Activated CD8-positive, alpha-beta memory T cell treated with anti-CD3 and anti-CD28 coated beads for 24 hours (primary cell): ENCODE measurements around the gene AOAH.

Experiments
- DNase-seq: peaks from one replicate; pipeline ENCODE4 v3.0.0-alpha.2; 2020

The AOAH gene

GRCh38 chr7:36626111-36626510 lies 98.2 kb downstream of the AOAH start:
- no peak for DNase-seq

- DNase-seq: no peak
Measured at GRCh38 chr7:36625247-36625646, 99.0 kb downstream of the AOAH start.

DNA sequence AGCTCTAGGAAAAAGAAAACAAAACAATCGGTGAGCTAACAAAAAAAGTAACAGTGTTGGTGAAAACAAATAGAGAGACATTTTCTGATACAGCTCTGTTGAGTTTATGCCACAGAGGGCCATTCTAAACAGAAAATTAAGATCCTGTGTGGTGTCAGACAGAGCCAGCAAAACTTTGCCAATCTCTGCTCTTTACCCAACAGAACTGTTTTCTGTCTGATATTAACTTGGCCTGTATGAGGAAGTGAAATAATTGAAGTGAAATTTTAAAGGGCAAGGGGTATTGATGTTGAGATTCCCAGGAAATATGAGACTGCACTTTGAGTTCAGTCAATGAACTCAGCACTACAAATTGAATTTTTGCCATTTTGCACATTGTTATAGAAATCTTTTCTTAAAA lies 101.0 kb downstream of the AOAH start:
- no peak for DNase-seq

GRCh38 chr7:36621396-36621795 lies 102.9 kb downstream of the AOAH start:
- no peak for DNase-seq

DNA sequence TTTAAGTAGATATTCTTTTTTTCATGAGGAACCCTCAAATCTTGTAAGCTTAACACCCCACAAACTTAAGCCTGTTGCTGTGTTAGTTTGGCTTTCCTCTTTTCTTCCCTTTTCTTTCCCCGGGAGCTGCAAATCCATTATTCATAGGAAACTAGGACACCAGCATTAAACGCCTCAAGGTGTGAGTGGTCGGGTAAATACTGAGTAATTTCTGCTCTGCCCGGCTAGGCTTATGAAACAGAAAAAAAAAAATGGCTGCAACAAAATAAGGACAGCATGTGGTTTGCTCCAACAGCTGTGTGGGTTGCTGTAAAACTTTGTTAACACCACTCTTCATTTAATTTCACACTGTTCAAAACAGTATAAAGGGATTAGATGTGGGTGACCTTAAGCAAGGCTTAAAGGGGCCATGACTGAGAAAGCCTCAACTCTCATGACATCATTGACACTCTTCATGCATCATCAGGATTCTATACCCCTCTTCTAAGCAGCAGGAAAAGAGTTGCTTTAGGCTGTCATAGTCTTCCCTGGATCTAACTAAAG lies 104.1 kb downstream of the AOAH start:
- DNase-seq: no peak

DNA sequence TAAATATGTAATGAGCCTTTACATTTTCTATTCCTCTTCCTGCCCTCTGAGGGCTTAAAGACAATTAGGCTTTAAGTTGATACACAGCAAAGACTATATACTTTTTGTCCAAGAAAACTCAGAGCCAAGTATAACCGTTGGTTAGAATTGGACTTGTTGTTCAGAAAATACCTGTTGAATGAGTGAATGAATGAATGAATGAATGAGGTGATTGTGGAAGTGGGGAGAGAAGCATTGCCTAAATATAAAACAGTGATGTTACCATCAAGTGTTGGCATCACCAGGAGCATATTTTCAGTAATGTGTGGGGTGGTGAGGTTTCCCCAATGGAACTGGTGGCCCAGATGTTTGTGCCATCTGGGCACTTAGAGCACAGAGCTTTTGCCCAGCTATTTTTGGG lies 106.9 kb downstream of the AOAH start:
- no peak for DNase-seq

- no peak for DNase-seq
Measured at GRCh38 chr7:36615852-36616540, 108.3 kb downstream of the AOAH start.

DNA sequence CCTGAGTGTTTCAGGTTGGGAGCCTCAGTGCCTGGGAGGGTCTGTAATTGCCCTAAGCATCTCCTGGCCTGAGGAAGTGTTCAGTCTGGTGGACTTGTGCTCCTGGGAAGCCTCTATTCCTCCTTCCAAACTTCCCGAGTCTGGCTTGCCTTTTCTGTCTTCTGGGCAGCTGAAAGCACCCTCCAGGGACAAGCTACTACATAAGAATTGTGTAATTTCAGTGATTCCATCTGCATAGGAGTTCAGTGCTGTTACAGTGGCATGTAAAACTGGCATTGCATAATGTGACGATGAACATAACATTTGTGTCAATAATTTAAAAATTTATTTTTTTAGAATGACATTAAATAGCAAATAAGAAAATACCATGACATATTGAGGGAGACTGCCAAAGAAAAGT lies 109.3 kb downstream of the AOAH start:
- no peak for DNase-seq

DNA sequence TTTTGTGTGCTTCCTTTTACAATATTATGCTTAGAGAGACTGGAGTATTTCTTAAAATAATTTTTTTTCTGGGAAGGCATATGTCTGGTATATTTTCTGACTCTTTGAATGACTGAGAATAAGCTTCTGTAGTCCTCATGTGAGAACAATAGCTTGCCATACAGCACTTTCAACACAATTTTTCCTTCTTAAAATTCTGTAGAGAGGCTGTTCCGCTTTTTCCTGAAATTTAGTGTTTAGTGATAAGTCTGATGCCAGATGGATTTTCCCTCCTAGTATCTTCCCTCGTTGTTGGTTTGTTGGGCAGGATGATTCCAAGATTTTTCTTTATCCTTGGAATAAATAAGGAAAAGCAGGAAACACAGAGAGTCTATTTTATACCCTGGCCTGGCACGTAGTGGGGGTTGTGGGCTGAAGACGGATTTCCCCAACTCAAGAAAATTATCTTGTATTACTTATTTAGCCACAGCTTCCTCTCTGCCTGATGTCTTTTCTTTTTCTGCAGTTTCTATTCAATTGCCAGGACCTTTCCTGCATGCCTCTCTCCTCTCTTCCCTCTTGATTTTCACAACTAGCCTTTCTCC lies 111.2 kb downstream of the AOAH start:
- no peak for DNase-seq

DNA sequence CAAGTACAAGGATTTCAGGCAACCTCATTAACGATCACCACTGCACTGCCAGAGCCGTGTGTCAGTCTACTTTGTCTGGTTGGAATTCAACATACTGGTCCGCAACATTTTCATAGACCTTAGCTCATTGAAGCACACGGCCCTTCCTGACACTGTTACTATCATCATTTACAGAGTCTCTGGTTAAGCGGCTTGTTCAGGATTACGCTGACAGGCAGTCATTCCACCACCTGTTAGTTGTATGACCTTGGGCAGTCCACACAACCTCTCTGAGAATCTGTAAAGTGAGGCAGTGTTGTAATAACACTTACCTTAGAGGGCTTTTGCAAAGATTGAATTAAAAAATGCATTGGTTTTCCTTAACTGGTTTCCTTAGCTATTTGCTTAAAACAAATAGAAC lies 112.6 kb downstream of the AOAH start:
- DNase-seq: no peak

DNA sequence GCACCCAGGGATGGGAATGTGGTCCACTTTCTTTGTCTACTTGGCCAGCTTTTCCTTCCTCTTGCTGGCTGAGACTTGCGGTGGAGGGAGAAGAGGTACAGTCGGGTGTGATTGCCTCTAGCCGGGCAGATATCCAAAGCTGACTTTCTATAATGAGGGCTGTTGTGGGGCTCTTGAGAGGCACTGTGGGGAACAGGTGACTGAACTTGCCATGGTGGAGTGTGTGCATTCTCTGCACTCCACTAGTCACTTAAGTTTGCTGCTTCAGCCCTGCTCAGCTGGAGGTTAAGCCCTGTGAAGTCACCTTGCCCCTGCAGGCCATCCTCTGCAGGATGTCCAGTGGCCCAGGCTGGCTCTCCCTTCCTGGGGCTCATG lies 116.6 kb downstream of the AOAH start:
- no peak for DNase-seq

- DNase-seq: no peak
Measured at GRCh38 chr7:36606976-36607720, 117.1 kb downstream of the AOAH start.

GRCh38 chr7:36606153-36606975 lies 117.9 kb downstream of the AOAH start:
- no peak for DNase-seq

- no peak for DNase-seq
Measured at GRCh38 chr7:36605261-36606051, 118.8 kb downstream of the AOAH start.

- no peak for DNase-seq
Measured at GRCh38 chr7:36604806-36605205, 119.5 kb downstream of the AOAH start.

DNA sequence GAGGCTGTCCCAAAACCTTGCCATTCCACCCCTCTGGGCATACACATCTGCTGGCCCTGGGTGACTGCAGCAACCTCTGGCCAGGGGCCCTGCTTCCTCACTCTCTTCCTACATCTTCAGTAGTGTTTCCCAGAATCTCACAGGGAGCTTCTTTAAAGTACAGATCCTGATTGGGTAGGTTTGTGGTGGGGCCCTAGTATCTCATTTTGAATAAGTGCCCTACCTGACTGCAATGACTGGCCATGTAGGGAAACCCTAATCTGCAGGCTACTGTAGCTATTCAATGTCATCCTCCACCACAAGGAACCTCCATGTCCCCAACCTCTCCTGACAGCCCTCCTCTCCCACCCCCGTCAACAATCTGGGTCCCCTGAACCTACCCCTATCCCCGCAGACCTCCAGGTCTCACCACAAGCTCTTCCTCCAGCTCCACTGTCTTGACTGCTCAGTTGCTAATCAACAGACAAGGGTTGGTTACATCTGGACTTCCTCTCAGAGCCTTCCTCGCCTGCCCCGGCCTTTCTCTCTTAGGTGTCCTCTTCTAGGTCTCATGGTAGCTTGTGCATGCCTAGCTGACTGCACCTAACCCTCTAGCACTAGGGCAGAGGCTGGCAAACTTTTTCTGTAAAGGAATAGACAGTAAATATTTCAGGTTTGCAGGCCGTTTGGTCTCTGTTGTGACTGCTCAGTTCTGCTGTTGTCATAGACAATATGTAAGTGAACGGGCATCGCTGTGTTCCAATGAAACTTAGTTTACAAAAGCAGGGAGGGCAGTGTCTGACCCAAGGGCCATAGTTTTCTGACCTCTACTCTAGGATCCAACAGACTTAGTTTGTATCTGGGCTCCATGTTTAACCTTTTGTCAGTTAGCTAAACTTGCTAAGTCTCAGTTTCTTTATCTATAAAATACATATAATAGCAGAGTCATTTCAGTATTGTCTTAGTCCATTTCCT lies 121.1 kb downstream of the AOAH start:
- no peak for DNase-seq

DNA sequence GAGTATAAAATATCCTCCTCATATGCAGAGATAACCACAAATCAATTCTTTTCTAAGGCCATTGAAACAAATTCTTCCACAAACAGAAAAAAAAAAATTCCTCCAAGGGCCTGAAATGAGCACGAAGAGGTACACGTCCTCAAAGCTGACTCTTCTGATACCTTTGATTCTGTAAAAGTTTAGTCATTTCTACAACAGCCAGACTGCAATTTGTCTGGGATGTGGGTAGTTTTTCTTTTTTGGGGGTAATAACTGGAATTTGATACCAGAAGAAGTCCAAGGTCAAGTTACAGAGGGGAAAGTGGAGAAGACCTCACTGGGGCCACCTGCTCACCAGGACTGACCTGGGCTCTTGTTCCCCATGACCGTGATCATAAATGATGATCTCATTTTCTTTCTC lies 121.8 kb downstream of the AOAH start:
- DNase-seq: no peak

DNA sequence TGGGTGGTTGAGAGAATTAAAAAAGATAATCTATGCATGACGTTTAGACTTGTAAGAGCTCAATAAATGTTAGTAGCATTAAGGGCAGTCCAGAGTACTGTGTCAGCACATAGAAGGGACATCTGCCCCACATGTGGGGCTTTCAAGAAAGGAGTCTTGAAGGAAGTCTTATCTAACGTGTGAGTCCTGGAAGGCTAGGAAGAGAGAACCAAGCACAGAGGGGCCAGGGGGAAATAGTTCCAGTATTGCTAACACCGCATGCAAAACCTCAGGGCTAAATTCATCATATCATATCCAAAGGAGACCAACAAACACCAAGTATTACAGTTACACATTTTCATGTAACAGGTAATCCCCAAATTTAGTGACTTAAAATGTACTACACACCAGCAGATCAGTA lies 122.7 kb downstream of the AOAH start:
- no peak for DNase-seq

- DNase-seq: no peak
Measured at GRCh38 chr7:36600869-36601530, 123.3 kb downstream of the AOAH start.

DNA sequence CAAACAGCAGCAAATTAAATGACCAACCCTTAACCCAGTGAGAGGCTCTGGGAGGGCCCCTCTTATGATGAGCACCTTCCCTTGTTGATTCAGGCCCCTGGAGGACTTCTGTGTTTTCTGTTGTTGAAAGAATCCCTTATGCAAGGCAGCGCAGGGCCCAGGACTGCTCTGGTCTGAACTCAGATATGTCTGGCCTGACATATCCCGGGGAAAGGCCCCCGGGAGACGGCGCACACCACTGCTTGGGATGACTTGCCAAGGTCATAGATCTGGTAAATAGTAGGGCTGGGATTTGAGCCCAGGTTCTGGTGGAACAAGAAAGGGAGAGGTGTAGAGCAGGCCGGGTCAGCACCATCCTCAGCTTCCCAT lies 124.0 kb downstream of the AOAH start:
- no peak for DNase-seq
